Measurements from ENCODE around the gene THAP9.

DNA sequence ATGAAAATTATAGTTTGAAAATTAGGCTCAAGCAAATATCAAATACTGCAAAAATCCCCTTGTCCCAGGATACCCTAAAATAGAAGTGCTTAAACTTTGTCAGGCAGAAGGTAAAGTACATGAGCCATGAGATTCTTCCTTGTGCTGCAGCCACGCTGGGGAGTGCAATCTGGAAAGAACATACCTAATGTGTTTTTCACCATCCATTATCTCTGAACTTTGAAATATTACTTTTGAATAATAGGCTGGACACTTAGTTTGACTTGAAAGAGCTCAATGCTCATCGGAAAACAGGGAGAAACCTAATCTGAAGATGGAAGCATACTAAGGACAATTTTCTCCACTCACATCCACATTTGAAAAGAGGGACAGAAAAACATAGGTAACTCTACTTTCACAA is 18.9 kb downstream of the THAP9 start:
- TF ChIP-seq CTCF (IDR thresholded peaks at IDR 0.05), result no peak
- no peak for TF ChIP-seq POLR2A (IDR thresholded peaks at IDR 0.05)
